Transverse colon (tissue), 4 donors: ENCODE data around the gene FSTL3.

ENCODE experiments used
- EP300 ChIP-seq: sonication (generic); formaldehyde crosslinking; IDR thresholded peaks from one replicate; pipeline ENCODE4 v1.6.1; 2017; ENCODE audit warnings: antibody characterized with exemption, low read depth
- POLR2A ChIP-seq: fragments of 450-650 bp; IDR thresholded peaks from one replicate; pipeline ENCODE4 v1.6.1; 2016; ENCODE audit warnings: antibody characterized with exemption, mild to moderate bottlenecking, moderate library complexity
- POLR2AphosphoS5 ChIP-seq, 3 donors: sonication (generic); formaldehyde crosslinking; IDR thresholded peaks; one replicate each; pipeline ENCODE4 v1.6.1; 2016; ENCODE audit warnings: antibody characterized with exemption in 3 of 3
- TF ChIP-seq, protein P1 (sequence below), 5 experiments: fragments of 200-600 bp in 3 of 5; fragments of 450-650 bp in 2 of 5; sonication (generic) in 3 of 5; IDR thresholded peaks; 1 replicate in 2 of 5; 2 replicates in 3 of 5; pipeline ENCODE4 v1.5.1; 2016 to 2017; ENCODE audit warnings: antibody characterized with exemption in 5 of 5, inconsistent platforms in 3 of 5, mild to moderate bottlenecking in 2 of 5, moderate library complexity in 1 of 5

- TF ChIP-seq POLR2A (no peak), POLR2AphosphoS5 (IDR thresholded peaks at IDR 0.05) (no peak), EP300 (no peak)
- TF ChIP-seq, protein P1, sequence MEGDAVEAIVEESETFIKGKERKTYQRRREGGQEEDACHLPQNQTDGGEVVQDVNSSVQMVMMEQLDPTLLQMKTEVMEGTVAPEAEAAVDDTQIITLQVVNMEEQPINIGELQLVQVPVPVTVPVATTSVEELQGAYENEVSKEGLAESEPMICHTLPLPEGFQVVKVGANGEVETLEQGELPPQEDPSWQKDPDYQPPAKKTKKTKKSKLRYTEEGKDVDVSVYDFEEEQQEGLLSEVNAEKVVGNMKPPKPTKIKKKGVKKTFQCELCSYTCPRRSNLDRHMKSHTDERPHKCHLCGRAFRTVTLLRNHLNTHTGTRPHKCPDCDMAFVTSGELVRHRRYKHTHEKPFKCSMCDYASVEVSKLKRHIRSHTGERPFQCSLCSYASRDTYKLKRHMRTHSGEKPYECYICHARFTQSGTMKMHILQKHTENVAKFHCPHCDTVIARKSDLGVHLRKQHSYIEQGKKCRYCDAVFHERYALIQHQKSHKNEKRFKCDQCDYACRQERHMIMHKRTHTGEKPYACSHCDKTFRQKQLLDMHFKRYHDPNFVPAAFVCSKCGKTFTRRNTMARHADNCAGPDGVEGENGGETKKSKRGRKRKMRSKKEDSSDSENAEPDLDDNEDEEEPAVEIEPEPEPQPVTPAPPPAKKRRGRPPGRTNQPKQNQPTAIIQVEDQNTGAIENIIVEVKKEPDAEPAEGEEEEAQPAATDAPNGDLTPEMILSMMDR (IDR thresholded peaks at IDR 0.05): no peak
Observed at GRCh38 chr19:651114-651818, 24.9 kb upstream of the FSTL3 start.
